GM19395 (cell line): Measurements from ENCODE around the gene GPBP1L1.
"Not testable (repeated sequence)": the region's sequence is repeated elsewhere in the genome, so short reads cannot be mapped to it uniquely, and the experiment has no call there.

ENCODE experiments used
- ATAC-seq: cut with Tn5 transposase; IDR thresholded peaks from one replicate; pipeline ENCODE4 v1.9.1; 2021; ENCODE audit warnings: mild to moderate bottlenecking, moderate library complexity; ENCODE audit not compliant: unreplicated experiment

Gene GPBP1L1

GRCh38 chr1:45684402-45684801 lies 1.9 kb downstream of the GPBP1L1 start:
- ATAC-seq, result no peak

GRCh38 chr1:45682942-45683341 lies 3.4 kb downstream of the GPBP1L1 start:
- no peak for ATAC-seq

GRCh38 chr1:45679123-45679522 lies 7.2 kb downstream of the GPBP1L1 start:
- ATAC-seq, result no peak

- no peak for ATAC-seq
These were observed 7.8 kb downstream of the GPBP1L1 start for GRCh38 chr1:45678489-45678888.

GRCh38 chr1:45677751-45678245 lies 8.5 kb downstream of the GPBP1L1 start:
- ATAC-seq, result no peak

- ATAC-seq, result not testable (repeated sequence)
These were observed 9.8 kb downstream of the GPBP1L1 start for GRCh38 chr1:45676553-45676952.

GRCh38 chr1:45674478-45674877 lies 11.9 kb downstream of the GPBP1L1 start:
- no peak for ATAC-seq

DNA sequence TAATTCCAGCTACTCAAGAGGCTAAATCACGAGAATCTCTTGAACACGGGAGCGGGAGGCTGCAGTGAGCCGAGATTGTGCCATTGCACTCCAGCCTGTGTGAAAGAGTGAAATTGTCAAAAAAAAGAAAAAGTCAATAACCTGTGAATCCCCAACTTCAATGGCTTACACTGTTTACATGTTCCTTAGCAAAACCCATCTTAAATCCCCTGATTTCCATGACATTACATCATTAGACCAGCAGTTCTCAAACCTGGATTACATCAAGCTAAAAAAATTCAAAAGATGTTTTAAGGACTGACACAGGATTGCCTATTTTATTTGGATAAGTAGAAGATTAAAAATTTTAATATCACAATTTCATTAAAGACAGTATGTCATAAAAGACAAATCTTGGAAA lies 12.4 kb downstream of the GPBP1L1 start:
- ATAC-seq, result no peak

- no peak for ATAC-seq
These were observed 16.3 kb downstream of the GPBP1L1 start for GRCh38 chr1:45669859-45670655.

DNA sequence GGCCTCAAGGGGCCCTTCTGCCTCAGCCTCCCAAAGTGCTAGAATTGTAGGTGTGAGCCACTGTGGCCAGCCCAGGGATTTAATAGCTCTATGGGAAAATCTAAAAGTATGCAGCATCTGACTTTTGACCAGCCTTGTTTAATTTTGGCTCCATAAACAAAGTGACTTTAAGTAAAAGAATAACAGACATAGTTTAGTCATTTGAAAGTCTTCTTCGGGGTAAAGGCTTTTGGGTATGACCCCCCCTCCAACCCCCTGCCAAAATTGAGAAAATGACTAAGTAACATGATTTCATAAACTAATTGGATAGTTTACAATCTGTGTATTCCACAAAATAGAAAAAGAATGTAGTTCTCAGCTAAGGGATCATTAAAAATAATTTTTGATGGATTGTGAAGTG lies 17.0 kb downstream of the GPBP1L1 start:
- ATAC-seq, result no peak

- no peak for ATAC-seq
These were observed 17.8 kb downstream of the GPBP1L1 start for GRCh38 chr1:45668526-45668925.

GRCh38 chr1:45667321-45668111 lies 18.8 kb downstream of the GPBP1L1 start:
- ATAC-seq, result no peak

DNA sequence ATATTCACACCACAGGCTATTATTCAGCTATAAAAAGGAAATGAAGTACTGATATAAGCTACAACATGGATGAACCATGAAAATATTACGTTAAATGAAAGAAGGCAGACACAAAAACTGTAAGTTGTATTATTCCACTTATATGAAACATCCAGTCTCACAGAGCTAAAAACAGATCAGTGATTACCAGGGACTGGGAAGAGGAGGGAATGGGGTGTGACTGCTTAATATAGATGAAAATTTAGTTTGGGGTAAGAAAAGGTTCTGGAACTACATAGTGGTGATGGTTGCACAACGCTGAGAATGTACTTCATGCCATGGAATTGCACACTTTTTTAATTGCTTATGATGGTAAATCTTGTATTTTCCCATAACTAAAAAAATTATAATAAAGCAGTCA lies 19.5 kb downstream of the GPBP1L1 start:
- no peak for ATAC-seq

GRCh38 chr1:45660336-45660735 lies 26.0 kb downstream of the GPBP1L1 start:
- ATAC-seq, result no peak

DNA sequence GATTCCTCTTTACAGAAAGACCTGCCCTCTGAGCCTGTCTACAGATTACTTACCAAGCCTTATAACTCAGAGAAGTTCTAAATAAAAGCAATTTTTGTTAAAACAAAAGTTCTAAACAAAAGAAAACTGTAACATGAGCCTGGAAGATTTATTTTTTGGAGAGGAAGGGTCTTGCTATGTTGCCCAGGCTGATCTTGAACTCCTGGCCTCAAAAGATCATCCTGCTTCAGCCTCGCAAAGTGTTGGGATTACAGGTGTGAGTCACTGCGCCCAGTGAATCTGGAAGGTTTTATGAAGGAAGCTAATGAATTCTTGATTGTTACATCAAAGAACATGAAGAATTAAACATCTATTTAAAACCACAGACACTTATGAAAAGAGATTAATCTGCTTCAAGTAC lies 27.1 kb downstream of the GPBP1L1 start:
- no peak for ATAC-seq

DNA sequence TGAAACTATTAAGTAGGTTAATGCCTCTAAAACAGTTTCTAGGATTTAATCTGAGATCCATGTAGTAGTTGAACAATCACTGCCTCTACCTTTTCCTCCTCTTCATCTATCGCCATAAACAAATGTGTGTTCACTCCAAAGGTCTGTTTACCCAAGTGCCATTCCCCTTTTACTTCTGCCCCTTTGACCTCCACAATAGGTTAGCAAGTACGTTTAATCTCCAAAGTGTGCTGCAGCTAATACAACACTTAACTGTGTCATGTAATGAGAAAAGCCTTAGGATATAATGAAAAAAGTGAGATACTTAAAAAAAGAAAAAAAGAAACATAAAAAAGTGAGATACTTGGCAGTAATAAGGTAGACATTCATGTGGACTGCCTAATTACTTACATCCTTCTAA lies 28.2 kb downstream of the GPBP1L1 start:
- ATAC-seq, result no peak

DNA sequence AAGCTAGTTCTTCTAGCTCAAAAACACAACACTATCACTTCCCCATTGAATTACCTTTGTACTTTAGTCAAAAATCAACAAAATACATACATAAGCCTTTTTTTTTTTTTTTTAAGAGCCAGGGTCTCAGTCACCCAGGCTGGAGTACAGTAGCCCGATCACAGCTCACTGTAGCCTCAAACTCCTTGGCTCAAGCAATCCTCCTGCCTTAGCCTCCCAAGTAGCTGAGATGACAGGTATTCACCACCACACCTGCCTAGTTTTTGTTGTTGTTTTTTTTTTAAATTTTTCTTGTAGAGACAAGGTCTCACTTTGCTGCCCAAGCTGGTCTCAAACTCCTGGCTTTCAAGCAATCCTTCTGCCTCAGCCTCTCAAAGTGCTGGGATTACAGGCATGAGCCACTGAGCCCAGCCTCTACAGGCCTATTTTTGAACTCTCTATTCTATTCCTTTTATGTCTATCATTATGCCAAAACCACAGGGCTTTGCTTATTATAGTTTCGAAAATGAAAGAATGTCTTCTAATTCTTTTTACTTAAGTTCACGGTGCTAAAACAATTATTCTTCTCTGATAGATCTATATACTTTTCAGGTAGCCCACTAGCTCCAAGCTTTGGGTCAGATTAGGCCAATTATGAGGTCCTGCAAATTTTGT lies 29.6 kb downstream of the GPBP1L1 start:
- no peak for ATAC-seq

- ATAC-seq, result no peak
These were observed 31.6 kb downstream of the GPBP1L1 start for GRCh38 chr1:45654540-45655280.

GRCh38 chr1:45647248-45648021 lies 38.9 kb downstream of the GPBP1L1 start:
- ATAC-seq, result no peak

GRCh38 chr1:45644661-45645060 lies 41.7 kb downstream of the GPBP1L1 start:
- ATAC-seq, result no peak
